Endothelial cell of umbilical vein (primary cell): ENCODE data around the gene SLC30A7. TPM values are rescaled to one million over a fixed set of nuclear protein-coding genes. Genes with fewer than 3 reads are reported as not detected.

Source experiments
- BruUV-seq: library from RNA; stranded (reverse); fragments of 400-500 nt; replicated peaks from 2 replicates; lab custom pipeline; 2021; lab: Mats Ljungman, UMichigan
- CTCF ChIA-PET: fragments of 300-600, 350-600 bp; sonication (Branson Sonifier 250); formaldehyde crosslinking; loops from one replicate; lab custom pipeline; 2021; ENCODE audit warnings: antibody characterized with exemption, inconsistent platforms; lab: Charles Lee
- POLR2A ChIA-PET: fragments of 300-600, 350-600 bp; sonication (Branson Sonifier 250); formaldehyde crosslinking; loops from one replicate; lab custom pipeline; 2021; ENCODE audit warnings: antibody characterized with exemption, inconsistent platforms; lab: Charles Lee
- DNase-seq: peaks from one replicate; pipeline ENCODE4 v3.0.0-alpha.2; 2011; ENCODE audit warnings: low read depth, low spot score
- FAIRE-seq: peaks from 2 replicates; lab custom pipeline; 2011; peaks lifted over from hg19 to GRCh38; lab: Jason Lieb, UNC
- H2AFZ ChIP-seq: 2 replicates; pipeline ENCODE4 v1.6.0; 2012; ENCODE audit warnings: low read depth, low read length, control low read depth, inconsistent platforms
- H3K27ac ChIP-seq: 2 replicates; pipeline ENCODE4 v1.5.1; 2011; ENCODE audit warnings: low read depth, mild to moderate bottlenecking, control low read depth, low read length, moderate library complexity; ENCODE audit not compliant: insufficient read depth
- H3K27me3 ChIP-seq, 2 experiments: 2 replicates each; pipeline versions ENCODE4 v1.6.0 to v1.6.1; 2011; ENCODE audit warnings: low read length in 2 of 2, mixed read lengths in 1 of 2; ENCODE audit not compliant: control insufficient read depth in 2 of 2, insufficient read depth in 2 of 2
- H3K36me3 ChIP-seq, 2 experiments: 2 replicates in 1 of 2; 3 replicates in 1 of 2; pipeline ENCODE4 v1.5.1; 2011; ENCODE audit warnings: low read length in 2 of 2, mild to moderate bottlenecking in 1 of 2, moderate library complexity in 1 of 2; ENCODE audit not compliant: control insufficient read depth in 2 of 2, insufficient read depth in 2 of 2; ENCODE audit errors: extremely low read depth in 1 of 2
- H3K4me1 ChIP-seq: 3 replicates; pipeline ENCODE4 v1.5.1; 2011; ENCODE audit warnings: mild to moderate bottlenecking, low read length; ENCODE audit not compliant: control insufficient read depth, insufficient read depth; ENCODE audit errors: extremely low read depth
- H3K4me2 ChIP-seq: 2 replicates; pipeline ENCODE4 v1.6.1; 2011; ENCODE audit warnings: low read length, control low read depth, mixed read lengths; ENCODE audit not compliant: insufficient read depth
- H3K4me3 ChIP-seq, 3 experiments: fragments of 200-600 bp in 1 of 3; sonication (generic), shearing (Covaris generic) in 1 of 3; replicated peaks in 1 of 3; 2 replicates each; pipeline ENCODE4 v1.5.1; 2011 to 2016; ENCODE audit warnings: control low read depth in 3 of 3, low read length in 3 of 3, mild to moderate bottlenecking in 2 of 3, inconsistent platforms in 1 of 3, low read depth in 1 of 3, moderate library complexity in 1 of 3; ENCODE audit not compliant: insufficient read depth in 1 of 3
- H3K79me2 ChIP-seq: 2 replicates; pipeline ENCODE4 v1.6.0; 2012; ENCODE audit warnings: low read length, inconsistent platforms; ENCODE audit not compliant: control insufficient read depth, insufficient read depth
- H3K9ac ChIP-seq: replicated peaks from 2 replicates; pipeline ENCODE3; 2011; ENCODE audit warnings: low read length, control low read depth; ENCODE audit not compliant: insufficient read depth; ENCODE audit errors: extremely low read depth
- H3K9me1 ChIP-seq: replicated peaks from 3 replicates; pipeline ENCODE4 v1.6.0; 2011; ENCODE audit warnings: mild to moderate bottlenecking, low read length; ENCODE audit not compliant: control insufficient read depth, insufficient read depth; ENCODE audit errors: extremely low read depth
- H3K9me3 ChIP-seq: replicated peaks from 2 replicates; pipeline ENCODE4 v1.5.1; 2012; ENCODE audit warnings: low read length, inconsistent platforms; ENCODE audit not compliant: control insufficient read depth, insufficient read depth
- H4K20me1 ChIP-seq: replicated peaks from 2 replicates; pipeline ENCODE3; 2011; ENCODE audit warnings: mild to moderate bottlenecking, low read length; ENCODE audit not compliant: control insufficient read depth, insufficient read depth; ENCODE audit errors: extremely low read depth
- CTCF ChIP-seq, 2 donors: IDR thresholded peaks; 1 replicate in 1 of 2; 2 replicates in 1 of 2; pipeline ENCODE4 v1.5.1; 2011; ENCODE audit warnings: low read length in 2 of 2, mild to moderate bottlenecking in 2 of 2, moderate library complexity in 2 of 2, control low read depth in 1 of 2, inconsistent platforms in 1 of 2, low read depth in 1 of 2; ENCODE audit not compliant: insufficient read depth in 1 of 2; ENCODE audit errors: extremely low read depth in 1 of 2
- EZH2 ChIP-seq: IDR thresholded peaks from 2 replicates; pipeline ENCODE4 v1.6.1; 2012; ENCODE audit warnings: borderline replicate concordance, low read depth, mild to moderate bottlenecking, moderate library complexity, low read length, inconsistent platforms; ENCODE audit not compliant: severe bottlenecking
- FOS ChIP-seq: IDR thresholded peaks from 2 replicates; pipeline ENCODE4 v1.6.1; 2011; ENCODE audit warnings: mild to moderate bottlenecking, low read length, moderate library complexity, borderline replicate concordance; ENCODE audit not compliant: insufficient read depth
- GATA2 ChIP-seq: IDR thresholded peaks from 2 replicates; pipeline ENCODE4 v1.7.0; 2011; ENCODE audit warnings: low read depth, mild to moderate bottlenecking, moderate library complexity, mixed read lengths, low read length; ENCODE audit not compliant: insufficient read length, insufficient read depth
- JUN ChIP-seq: IDR thresholded peaks from 2 replicates; pipeline ENCODE4 v1.6.1; 2011; ENCODE audit warnings: borderline replicate concordance, low read depth; ENCODE audit not compliant: insufficient read length, insufficient read depth
- MAX ChIP-seq: IDR thresholded peaks from 2 replicates; pipeline ENCODE4 v1.6.1; 2011; ENCODE audit not compliant: insufficient read depth, insufficient read length
- MYC ChIP-seq: IDR thresholded peaks from one replicate; pipeline ENCODE4 v1.6.1; 2011; ENCODE audit warnings: mild to moderate bottlenecking, low read depth, low read length
- POLR2A ChIP-seq: IDR thresholded peaks from 2 replicates; pipeline ENCODE4 v1.6.1; 2012; ENCODE audit warnings: low read depth, mild to moderate bottlenecking, control low read depth, low read length
- POLR2AphosphoS5 ChIP-seq: IDR thresholded peaks from 2 replicates; pipeline ENCODE4 v1.6.1; 2012; ENCODE audit warnings: low read depth, mild to moderate bottlenecking, control low read depth, low read length, moderate library complexity; ENCODE audit not compliant: insufficient read depth
- dilution Hi-C: fragments of 300-500 bp; cut with MboI; formaldehyde crosslinking; loops from one replicate; pipeline ENCODE4 v1.15.0; 2019; ENCODE audit warnings: low sequenced_read_pairs; ENCODE audit not compliant: extremely low pct_ligation_motif_present
- intact Hi-C: fragments of 100-400 bp; cut with micrococcal nuclease; formaldehyde crosslinking; loops from one replicate; pipeline ENCODE4 v1.10.0; 2022
- polyA plus RNA-seq, 4 experiments: library from polyadenylated mRNA; depleted of rRNA in 3 of 4; stranded (reverse) in 3 of 4; unstranded in 1 of 4; fragments of >200 nt; gene quantifications; 2 replicates each; pipeline versions ENCODE4 v1.2.1 to v1.2.3, GENCODE V29; 2011 to 2012; ENCODE audit warnings: missing spikeins in 1 of 4
- total RNA-seq: library from RNA; stranded (reverse); gene quantifications from 2 replicates; pipeline ENCODE4 v1.2.3, GENCODE V29; 2021

Gene SLC30A7
- total and polyA plus RNA-seq, 2 donors (not counting 3 experiments of a cell fraction or from before 2014, with no cell fraction given): 9.3 to 38.6 TPM

DNA sequence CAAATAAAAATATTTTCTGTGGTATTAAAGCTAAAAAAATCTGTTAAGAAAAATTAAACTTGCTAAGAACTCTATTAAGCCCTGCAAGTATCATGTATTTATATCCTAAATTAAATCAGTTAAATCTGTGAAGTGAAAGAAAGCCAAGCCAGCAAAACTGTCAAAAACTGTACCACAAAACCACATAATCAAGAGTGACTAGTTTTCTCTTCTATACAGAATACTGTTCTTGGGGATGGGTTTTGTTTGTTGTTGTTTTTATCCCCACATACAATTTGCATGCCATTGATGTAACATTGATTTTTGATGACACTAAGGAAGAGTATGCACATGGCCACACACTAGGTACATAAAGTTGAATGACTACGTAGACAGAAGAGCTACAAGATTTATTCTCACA is 109.3 kb downstream of the SLC30A7 start:
- POLR2A ChIA-PET: no interaction called here
- dilution Hi-C loops: no loop called here
- no peak for FAIRE-seq

More for the DNA sequence above, 109.3 kb downstream of the SLC30A7 start:
- Histone ChIP-seq H4K20me1 (no peaks in the 10 kb centered on the region), H3K9me1 (no peaks in the 10 kb centered on the region), H3K4me3 (no peak overlapping the region), H3K9me3 (no peaks in the 10 kb centered on the region), H3K36me3 (no peaks in the 10 kb centered on the region), H2AFZ (no peak overlapping the region), H3K4me2 (no peak overlapping the region), H3K9ac (no peak overlapping the region), H3K79me2 (no peaks in the 10 kb centered on the region), H3K4me1 (peaks cover 38% of the 10 kb centered on the region), H3K27me3 (no peaks in the 10 kb centered on the region), H3K27ac (no peak overlapping the region)
- no peak for DNase-seq
- BruUV-seq: no TSS peak
- TF ChIP-seq MYC (no peak), MAX (no peak), CTCF (IDR thresholded peaks at IDR 0.05; ENCODE audit: extremely low read depth in 1 of 2, insufficient read depth in 1 of 2, low read depth in 1 of 2, low read length in 2 of 2) (no peak), POLR2A (no peak), EZH2 (no peak), JUN (no peak), POLR2AphosphoS5 (no peak), GATA2 (no peak), FOS (no peak)
- CTCF ChIA-PET: interaction anchor here (1.4 to 2.3 kb wide), 3 partner anchors 8 to 284 kb away, joined by 3 to 6 read pairs (median 4); no protein-coding TSS in a partner anchor
- intact Hi-C loops: loop anchor here (5.0 kb wide), 2 partner anchors 83 to 157 kb away; no protein-coding TSS in a partner anchor
